Measurements from ENCODE around the gene ACTA2.
"Not testable (repeated sequence)": the region's sequence is repeated elsewhere in the genome, so short reads cannot be mapped to it uniquely, and the experiment has no call there.

ACTA2 gene

GRCh38 chr10:88949912-88950837 is 2.4 kb downstream of the ACTA2 start:
- peak; percentile 43 for DNase-seq (ENCODE audit: low read depth)

GRCh38 chr10:88949051-88949450 is 3.5 kb downstream of the ACTA2 start:
- no peak for DNase-seq (ENCODE audit: low read depth)

GRCh38 chr10:88946965-88947590 is 5.5 kb downstream of the ACTA2 start:
- DNase-seq (ENCODE audit: low read depth) = no peak

GRCh38 chr10:88946200-88946599 is 6.4 kb downstream of the ACTA2 start:
- DNase-seq (ENCODE audit: low read depth) = no peak

- DNase-seq (ENCODE audit: low read depth) = no peak
These were observed 7.8 kb downstream of the ACTA2 start for GRCh38 chr10:88944813-88945212.

- no peak for DNase-seq (ENCODE audit: low read depth)
These were observed 8.8 kb downstream of the ACTA2 start for GRCh38 chr10:88943778-88944177.

- DNase-seq (ENCODE audit: low read depth) = no peak
These were observed 11.5 kb downstream of the ACTA2 start for GRCh38 chr10:88941026-88941425.

- no peak for DNase-seq (ENCODE audit: low read depth)
These were observed 13.6 kb downstream of the ACTA2 start for GRCh38 chr10:88938938-88939337.

GRCh38 chr10:88938039-88938438 is 14.5 kb downstream of the ACTA2 start:
- DNase-seq (ENCODE audit: low read depth) = no peak

GRCh38 chr10:88936656-88937055 is 15.9 kb downstream of the ACTA2 start:
- no peak for DNase-seq (ENCODE audit: low read depth)

- DNase-seq (ENCODE audit: low read depth) = peak; percentile 80
These were observed 17.5 kb downstream of the ACTA2 start for GRCh38 chr10:88934900-88935672.

GRCh38 chr10:88933564-88933963 is 19.0 kb downstream of the ACTA2 start:
- DNase-seq (ENCODE audit: low read depth) = peak; percentile 55

- DNase-seq (ENCODE audit: low read depth) = peak; percentile 94
These were observed 19.9 kb downstream of the ACTA2 start for GRCh38 chr10:88932539-88933256.

- DNase-seq (ENCODE audit: low read depth) = not testable (repeated sequence)
These were observed 20.5 kb downstream of the ACTA2 start for GRCh38 chr10:88932029-88932428.

GRCh38 chr10:88931548-88931947 is 21.0 kb downstream of the ACTA2 start:
- peak; percentile 37 for DNase-seq (ENCODE audit: low read depth)

GRCh38 chr10:88928254-88928653 is 24.3 kb downstream of the ACTA2 start:
- DNase-seq (ENCODE audit: low read depth) = no peak

- DNase-seq (ENCODE audit: low read depth) = no peak
These were observed 25.2 kb downstream of the ACTA2 start for GRCh38 chr10:88927416-88927690.

GRCh38 chr10:88926566-88927415 is 25.8 kb downstream of the ACTA2 start:
- DNase-seq (ENCODE audit: low read depth) = peak; percentile 86

- peak; percentile 57 for DNase-seq (ENCODE audit: low read depth)
These were observed 29.1 kb downstream of the ACTA2 start for GRCh38 chr10:88923520-88923919.

- no peak for DNase-seq (ENCODE audit: low read depth)
These were observed 30.5 kb downstream of the ACTA2 start for GRCh38 chr10:88922041-88922440.

- DNase-seq (ENCODE audit: low read depth) = peak; percentile 68
These were observed 31.5 kb downstream of the ACTA2 start for GRCh38 chr10:88920986-88921593.
